NCI-H1417 treated with DMSO at 0.1 percent for 48 hours (cell line): ENCODE data around the gene SEMA3F.

ENCODE experiments used
- DNase-seq: peaks from one replicate; lab custom pipeline; 2025; lab: John Stamatoyannopoulos, UW

Gene SEMA3F

GRCh38 chr3:50235716-50236483 is 80.8 kb downstream of the SEMA3F start, which contains the start of gene GNAI2:
Gene GNAI2, plus strand, starts transcription at chr3:50236204. Its CDS starts 132 bp downstream, at chr3:50236336.
- DNase-seq, result peak; percentile 78

- no peak for DNase-seq
These were observed 81.5 kb downstream of the SEMA3F start for GRCh38 chr3:50236484-50237132.

- DNase-seq, result no peak
These were observed 82.1 kb downstream of the SEMA3F start for GRCh38 chr3:50237133-50237651.

- DNase-seq, result no peak
These were observed 82.8 kb downstream of the SEMA3F start for GRCh38 chr3:50237754-50238548.

GRCh38 chr3:50238549-50239026 is 83.5 kb downstream of the SEMA3F start:
- DNase-seq, result no peak
